ENCODE data around the gene KLHDC4.

DNA sequence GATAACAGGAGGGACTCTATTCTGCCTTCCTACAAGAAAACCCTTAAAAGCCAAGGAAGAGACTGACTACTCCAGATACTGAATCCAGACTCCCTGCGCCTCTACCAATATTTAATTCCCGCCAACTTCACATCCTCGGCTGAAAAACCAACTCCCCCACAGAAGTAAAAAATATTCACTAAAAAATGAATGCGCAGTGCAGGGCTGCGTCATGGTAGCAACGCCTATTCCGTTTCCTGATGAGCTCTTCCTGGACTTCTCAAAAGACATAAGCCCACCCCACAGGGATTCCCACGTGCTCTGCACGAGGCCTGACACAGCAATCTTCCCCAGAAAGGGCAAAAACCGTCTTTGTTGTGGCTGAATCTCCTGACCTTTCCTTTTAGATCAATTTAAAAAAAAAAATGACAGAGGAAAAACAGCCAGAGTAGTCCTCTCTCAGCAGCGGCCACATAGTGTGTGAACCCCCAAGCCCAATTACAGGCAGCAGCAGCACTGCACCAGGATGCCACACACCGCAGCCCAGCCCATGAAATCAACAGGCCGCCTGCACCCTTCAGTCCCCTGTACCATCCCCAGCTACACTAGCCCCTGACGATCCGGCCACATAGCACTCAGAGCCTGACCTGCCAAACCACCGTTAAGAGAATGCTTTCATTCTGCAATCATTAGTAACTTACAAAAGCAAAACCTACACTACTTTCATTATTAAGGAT lies 23.9 kb downstream of the KLHDC4 start:
- no peak for TF ChIP-seq POLR2A (IDR thresholded peaks at IDR 0.05; ENCODE audit: low read depth, low read length)
- TF ChIP-seq POLR2AphosphoS5 (IDR thresholded peaks at IDR 0.05; ENCODE audit: low read depth, low read length): no peak

All from GM12892 (cell line).